GM19351 (cell line): ENCODE results near the gene SLC45A2.
A peak's percentile ranks its signal among the peaks of the same experiment; 100 is the strongest.
"Not testable (repeated sequence)": the region's sequence is repeated elsewhere in the genome, so short reads cannot be mapped to it uniquely, and the experiment has no call there.

Experiments
- ATAC-seq: cut with Tn5 transposase; IDR thresholded peaks from one replicate; pipeline ENCODE4 v1.9.1; 2021; ENCODE audit warnings: mild to moderate bottlenecking, moderate library complexity; ENCODE audit not compliant: unreplicated experiment

The SLC45A2 gene

DNA sequence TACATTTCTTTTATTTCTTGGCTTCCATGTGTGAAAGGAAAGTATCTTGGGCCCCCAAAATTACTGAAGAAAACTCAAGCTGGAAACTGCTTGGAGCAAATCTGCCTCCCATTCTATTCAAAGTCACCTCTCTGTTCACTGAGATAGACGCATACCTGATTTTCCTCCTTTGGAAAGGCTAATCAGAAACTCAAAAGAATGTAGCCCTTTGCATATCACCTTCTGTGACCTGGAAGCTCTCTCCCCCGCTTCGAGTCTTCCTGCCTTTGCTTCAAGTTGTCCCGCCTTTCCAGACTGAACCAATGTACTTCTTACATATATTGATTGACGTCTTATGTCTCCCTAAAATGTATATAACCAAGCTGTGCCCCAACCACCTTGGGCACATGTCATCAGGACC is 53.4 kb downstream of the SLC45A2 start:
- no peak for ATAC-seq

DNA sequence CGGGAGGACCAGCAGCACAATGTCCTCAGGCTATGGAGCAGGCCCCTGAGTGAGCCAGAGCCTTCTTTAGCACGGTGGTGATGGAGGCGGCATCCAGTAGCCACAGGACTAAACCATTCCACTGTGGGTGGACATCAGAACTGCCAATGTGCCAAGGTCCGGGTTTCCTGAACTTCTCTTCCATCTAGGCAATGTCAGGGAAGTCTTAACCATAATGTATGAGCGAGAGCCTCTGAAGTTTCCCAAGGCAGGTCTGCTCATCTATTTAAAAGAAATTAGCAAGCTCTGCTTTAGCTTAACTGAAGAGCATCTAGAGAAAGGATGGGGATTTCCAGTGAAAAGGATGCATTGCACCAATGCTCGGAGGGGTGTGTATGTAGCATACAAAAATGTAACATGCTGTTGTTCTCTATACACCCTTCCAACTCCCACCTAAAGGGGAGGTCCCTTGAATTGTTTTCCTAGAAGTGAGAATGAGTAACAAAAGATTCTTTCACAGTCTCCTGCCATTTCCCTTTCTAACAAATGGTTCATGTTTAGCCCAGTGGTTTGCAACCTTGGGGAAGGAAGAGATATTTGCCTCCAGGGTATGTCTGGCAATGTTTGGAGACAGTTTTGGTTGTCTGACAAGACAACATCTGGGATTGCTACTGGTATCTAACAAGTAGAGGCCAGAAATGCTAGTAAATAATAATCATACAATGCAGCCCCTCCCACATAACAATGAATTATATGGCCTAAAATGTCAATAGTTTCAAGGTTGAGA is 54.4 kb downstream of the SLC45A2 start:
- ATAC-seq = no peak

DNA sequence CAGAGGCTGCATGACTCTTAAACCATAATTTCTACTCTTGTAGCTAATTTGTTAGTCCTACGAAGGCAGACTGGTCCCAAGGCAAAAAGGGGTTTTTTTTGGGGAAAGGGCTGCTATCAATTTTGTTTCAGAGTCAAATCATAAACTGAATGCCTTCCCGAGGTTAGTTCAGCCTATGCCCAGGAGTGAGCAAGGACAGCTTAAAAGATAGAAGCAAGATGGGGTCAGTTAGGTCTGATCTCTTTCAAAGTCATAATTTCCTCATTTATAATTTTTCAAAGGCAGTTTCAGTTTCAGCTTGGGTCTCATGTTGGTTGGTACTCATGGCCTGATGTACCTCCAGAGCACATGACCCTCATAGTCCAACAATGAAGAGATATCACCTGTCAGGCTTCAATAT is 56.2 kb downstream of the SLC45A2 start:
- ATAC-seq = no peak

DNA sequence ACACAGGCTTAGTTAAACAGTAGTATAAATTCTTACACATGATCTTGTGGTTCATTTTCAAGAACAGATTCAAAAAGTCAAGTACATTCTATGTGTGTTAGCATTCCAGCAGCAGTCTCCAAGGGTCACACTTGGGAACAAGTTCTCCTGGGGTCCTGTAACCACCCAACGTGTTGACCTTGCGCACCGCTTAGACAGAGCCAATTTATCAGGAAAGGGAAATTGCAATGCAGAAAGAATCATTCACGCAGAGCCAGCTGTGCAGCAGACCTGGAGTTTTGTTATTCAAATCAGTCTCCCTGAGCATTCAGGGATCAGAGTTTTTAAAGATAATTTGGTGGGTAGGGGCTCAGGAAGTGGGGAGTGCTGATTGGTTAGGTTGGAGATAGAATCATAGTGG is 56.8 kb downstream of the SLC45A2 start:
- no peak for ATAC-seq

DNA sequence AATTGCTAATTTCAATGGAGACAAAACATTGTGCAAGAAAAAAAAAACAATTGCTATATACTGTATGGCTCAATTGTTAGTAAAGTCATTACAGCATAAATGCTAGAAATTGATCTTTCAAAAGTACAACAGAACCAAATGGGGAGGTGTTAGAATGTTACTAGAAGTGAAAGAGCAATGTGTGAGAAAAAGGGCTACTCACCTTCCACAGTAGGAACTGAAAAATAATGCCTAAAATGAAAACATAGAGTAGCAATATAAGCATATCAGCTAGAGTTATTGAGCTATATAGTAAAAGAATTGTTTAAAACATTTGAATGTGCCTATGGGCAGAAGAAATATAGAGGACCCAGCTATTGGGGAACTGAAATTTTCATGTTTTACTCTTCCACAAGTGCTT is 59.2 kb downstream of the SLC45A2 start:
- peak; percentile 66 for ATAC-seq

DNA sequence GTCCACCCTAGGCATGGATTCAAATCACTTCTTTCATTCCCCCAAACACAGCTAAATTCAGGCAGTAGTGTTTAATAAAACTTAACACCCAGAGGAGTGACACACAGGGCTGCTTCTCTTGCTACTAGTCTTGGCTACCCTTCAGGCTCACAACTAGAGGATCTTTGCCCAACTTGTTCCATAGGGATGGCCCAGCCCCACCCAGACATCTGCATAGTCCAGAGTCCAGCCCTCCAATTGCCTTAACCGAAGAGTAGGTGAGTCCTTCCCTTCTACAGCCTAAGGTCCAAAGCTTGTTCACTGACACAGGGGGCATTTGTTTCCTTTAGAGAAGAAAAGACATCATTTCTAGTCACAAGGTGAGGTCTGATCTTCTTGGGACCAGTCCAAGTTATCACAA is 63.5 kb downstream of the SLC45A2 start:
- ATAC-seq = no peak

DNA sequence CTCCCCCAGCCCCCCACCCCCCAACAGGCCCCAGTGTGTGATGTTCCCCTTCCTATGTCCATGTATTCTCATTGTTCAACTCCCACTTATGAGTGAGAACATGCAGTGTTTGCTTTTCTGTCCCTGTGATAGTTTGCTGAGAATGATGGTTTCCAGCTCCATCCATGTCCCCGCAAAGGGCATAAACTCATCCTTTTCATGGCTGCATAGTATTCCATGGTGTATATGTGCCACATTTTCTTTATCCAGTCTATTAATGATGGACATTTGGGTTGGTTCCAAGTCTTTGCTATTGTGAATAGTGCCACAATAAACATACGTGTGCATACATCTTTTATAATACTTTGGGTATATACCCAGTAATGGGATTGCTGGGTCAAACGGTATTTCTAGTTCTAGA is 69.6 kb downstream of the SLC45A2 start:
- ATAC-seq = not testable (repeated sequence)

DNA sequence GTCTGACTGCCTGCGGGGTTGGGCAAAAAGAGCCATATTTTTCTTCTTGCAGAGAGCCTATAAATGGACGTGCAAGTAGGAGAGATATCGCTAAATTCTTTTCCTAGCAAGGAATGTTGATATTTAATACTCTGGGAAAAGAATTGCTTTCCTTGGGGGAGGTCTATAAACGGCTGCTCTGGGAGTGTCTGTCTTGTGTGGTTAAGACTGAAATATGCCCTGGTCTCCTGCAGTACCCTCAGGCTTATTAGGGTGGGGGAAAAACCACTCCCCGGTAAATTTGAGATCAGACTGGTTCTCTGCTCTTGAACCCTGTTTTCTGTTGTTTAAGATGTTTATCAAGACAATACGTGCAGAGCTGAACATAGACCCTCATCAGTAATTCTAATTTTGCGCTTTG is 78.2 kb downstream of the SLC45A2 start:
- ATAC-seq = not testable (repeated sequence)

DNA sequence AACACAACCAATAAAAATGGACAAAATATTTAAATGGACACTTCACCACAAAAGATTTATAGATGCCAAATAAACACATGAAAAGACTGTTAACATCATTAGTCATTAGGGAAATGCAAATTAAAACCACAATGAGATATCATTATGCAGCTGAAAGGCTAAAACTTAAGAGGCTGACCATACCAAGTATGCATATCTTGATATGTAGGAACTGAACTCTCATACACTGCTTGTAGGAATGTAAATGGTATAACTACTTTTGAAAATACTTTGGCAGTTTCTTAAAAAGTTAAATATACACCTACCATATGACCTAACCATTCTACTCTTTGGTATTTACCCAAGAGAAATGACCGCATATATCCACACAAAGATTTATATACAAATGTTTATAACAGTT is 79.1 kb downstream of the SLC45A2 start:
- no peak for ATAC-seq

DNA sequence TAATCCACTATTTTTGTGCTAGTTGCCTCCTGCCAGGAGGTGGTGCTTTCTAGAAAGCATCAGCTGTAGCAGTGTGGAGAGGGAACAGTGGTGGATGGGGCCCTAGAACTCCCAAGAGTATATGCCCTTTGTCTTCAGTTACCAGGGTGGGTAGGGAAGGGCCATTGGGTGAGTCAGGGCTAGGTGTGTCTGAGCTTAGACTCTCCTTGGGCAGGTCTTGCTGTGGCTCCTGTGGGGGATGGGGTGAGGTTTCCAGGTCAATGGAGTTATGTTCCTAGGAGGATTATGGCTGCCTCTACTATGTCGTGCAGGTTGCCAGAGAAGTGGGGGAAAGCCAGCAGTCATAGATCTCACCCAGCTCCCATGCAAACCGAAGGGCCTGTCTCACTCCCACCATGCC is 81.4 kb downstream of the SLC45A2 start:
- no peak for ATAC-seq

DNA sequence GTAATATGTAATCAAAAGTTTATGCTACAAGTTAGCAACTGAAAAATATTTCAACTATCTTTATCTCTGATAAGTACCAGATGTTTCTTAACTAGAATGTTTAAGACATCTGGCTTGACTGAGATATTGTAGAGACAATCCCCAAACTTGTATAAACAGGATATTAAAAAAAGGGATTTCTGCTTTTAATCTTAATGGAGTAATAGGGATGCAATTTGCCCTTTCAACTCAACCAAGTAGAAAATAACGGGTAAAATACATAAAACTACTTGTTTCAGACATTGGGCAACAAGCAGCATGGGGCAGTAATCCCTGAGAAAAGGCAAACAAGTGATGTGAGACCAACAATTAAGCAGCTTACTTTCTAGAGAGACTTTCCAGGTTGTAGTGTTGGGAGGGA is 83.3 kb downstream of the SLC45A2 start:
- no peak for ATAC-seq
